Prostate gland (tissue), 2 donors: Measurements from ENCODE around the gene NUDT22.

Experiments
- CTCF ChIP-seq, 4 experiments: fragments of 200-600 bp in 2 of 4; fragments of 450-650 bp in 2 of 4; sonication (generic) in 2 of 4; IDR thresholded peaks; 1 replicate in 3 of 4; 2 replicates in 1 of 4; pipeline ENCODE4 v1.5.1; 2016 to 2019; ENCODE audit warnings: antibody characterized with exemption in 4 of 4, mild to moderate bottlenecking in 2 of 4, moderate library complexity in 2 of 4
- POLR2A ChIP-seq: fragments of 450-650 bp; IDR thresholded peaks from one replicate; pipeline ENCODE4 v1.6.1; 2016; ENCODE audit warnings: antibody characterized with exemption, mild to moderate bottlenecking
- POLR2AphosphoS5 ChIP-seq: sonication (generic); formaldehyde crosslinking; IDR thresholded peaks from one replicate; pipeline ENCODE4 v1.6.1; 2017; ENCODE audit warnings: antibody characterized with exemption

- TF ChIP-seq CTCF (IDR thresholded peaks at IDR 0.05) (no peak), POLR2A (no peak), POLR2AphosphoS5 (no peak)
Observed at GRCh38 chr11:64263947-64264317, 37.9 kb downstream of the NUDT22 start.
